Fibroblast of lung (primary cell): ENCODE results near the gene EXOSC1. TPM values are rescaled to one million over a fixed set of nuclear protein-coding genes. Genes with fewer than 3 reads are reported as not detected.

Source experiments
- DNase-seq, 2 donors: peaks; one replicate each; pipeline versions ENCODE4 v3.0.0 to v3.0.0-alpha.2; 2010; ENCODE audit warnings: low read depth in 2 of 2
- H2AFZ ChIP-seq: 2 replicates; pipeline ENCODE4 v1.5.1; 2012; ENCODE audit warnings: low read length, control low read depth, inconsistent platforms
- H3K27ac ChIP-seq: 2 replicates; pipeline ENCODE4 v1.5.1; 2011; ENCODE audit warnings: low read length, control low read depth; ENCODE audit not compliant: insufficient read depth
- H3K27me3 ChIP-seq: 2 replicates; pipeline ENCODE4 v1.5.1; 2011; ENCODE audit warnings: mild to moderate bottlenecking, low read length; ENCODE audit not compliant: control insufficient read depth, insufficient read depth
- H3K36me3 ChIP-seq: 2 replicates; pipeline ENCODE4 v1.5.1; 2011; ENCODE audit warnings: low read length; ENCODE audit not compliant: control insufficient read depth, insufficient read depth
- H3K4me1 ChIP-seq: 2 replicates; pipeline ENCODE4 v1.5.1; 2011; ENCODE audit warnings: low read length; ENCODE audit not compliant: control insufficient read depth, insufficient read depth; ENCODE audit errors: extremely low read depth
- H3K4me2 ChIP-seq: 2 replicates; pipeline ENCODE4 v1.5.1; 2011; ENCODE audit warnings: low read length, control low read depth; ENCODE audit not compliant: insufficient read depth; ENCODE audit errors: extremely low read depth
- H3K4me3 ChIP-seq, 4 experiments: fragments of 200-600 bp in 1 of 4; sonication (generic) in 1 of 4; replicated peaks in 1 of 4; 2 replicates each; pipeline ENCODE4 v1.5.1; 2011 to 2016; ENCODE audit warnings: low read length in 4 of 4, low read depth in 3 of 4, mild to moderate bottlenecking in 3 of 4, control low read depth in 2 of 4, inconsistent platforms in 1 of 4, mixed read lengths in 1 of 4; ENCODE audit not compliant: insufficient read depth in 1 of 4; ENCODE audit errors: control extremely low read depth in 1 of 4
- H3K79me2 ChIP-seq: 2 replicates; pipeline ENCODE4 v1.5.1; 2012; ENCODE audit warnings: mild to moderate bottlenecking, low read length, inconsistent platforms; ENCODE audit not compliant: control insufficient read depth, insufficient read depth
- H3K9ac ChIP-seq: 2 replicates; pipeline ENCODE4 v1.5.1; 2011; ENCODE audit warnings: mild to moderate bottlenecking, low read length, control low read depth; ENCODE audit not compliant: insufficient read depth
- H3K9me3 ChIP-seq: 2 replicates; pipeline ENCODE4 v1.5.1; 2012; ENCODE audit warnings: low read depth, low read length; ENCODE audit not compliant: control insufficient read depth, insufficient read depth
- H4K20me1 ChIP-seq: 2 replicates; pipeline ENCODE4 v1.5.1; 2011; ENCODE audit warnings: low read length; ENCODE audit not compliant: control insufficient read depth, insufficient read depth; ENCODE audit errors: extremely low read depth
- CTCF ChIP-seq, 2 donors: IDR thresholded peaks in 1 of 2; conservative IDR thresholded peaks in 1 of 2; 1 replicate in 1 of 2; 2 replicates in 1 of 2; pipeline ENCODE4 v1.5.1; 2011 to 2012; ENCODE audit warnings: low read length in 2 of 2, control low read depth in 1 of 2, inconsistent platforms in 1 of 2, low read depth in 1 of 2, mild to moderate bottlenecking in 1 of 2
- EZH2 ChIP-seq: IDR thresholded peaks from 2 replicates; pipeline ENCODE4 v1.5.1; 2012; ENCODE audit warnings: low read length, control low read depth, mild to moderate bottlenecking; ENCODE audit errors: missing control alignments
- polyA plus RNA-seq, 2 donors: library from polyadenylated mRNA; depleted of rRNA in 1 of 2; stranded (reverse) in 1 of 2; unstranded in 1 of 2; fragments of >200 nt; gene quantifications; 2 replicates each; pipeline ENCODE4 v1.2.1, GENCODE V29; 2011 to 2012; ENCODE audit warnings: missing spikeins in 1 of 2
- total RNA-seq: library from RNA; depleted of rRNA; stranded (reverse); fragments of >200 nt; gene quantifications from 2 replicates; pipeline ENCODE4 v1.2.1, GENCODE V29; 2014

Gene EXOSC1
- total and polyA plus RNA-seq, 2 donors (not counting 1 experiment from before 2014, with no cell fraction given): 32.7 to 39.5 TPM

GRCh38 chr10:97442277-97442676 lies 3.5 kb downstream of the EXOSC1 start:
- Histone ChIP-seq H3K4me1 (no peaks in the 10 kb centered on the region), H3K36me3 (peaks cover 1% of the 10 kb centered on the region), H3K9me3 (no peaks in the 10 kb centered on the region), H4K20me1 (no peaks in the 10 kb centered on the region), H3K4me2 (no peak overlapping the region), H3K4me3 (no peak overlapping the region), H3K27ac (no peak overlapping the region), H3K27me3 (no peaks in the 10 kb centered on the region), H2AFZ (no peak overlapping the region), H3K79me2 (peaks cover 27% of the 10 kb centered on the region), H3K9ac (no peak overlapping the region)
- no peak for DNase-seq
- TF ChIP-seq EZH2 (no peak), CTCF (conservative IDR thresholded peaks at IDR 0.05 in 1 of 2, IDR thresholded peaks at IDR 0.05 in 1 of 2; ENCODE audit: low read depth in 1 of 2, low read length in 2 of 2) (no peak)

GRCh38 chr10:97435211-97435610 lies 10.6 kb downstream of the EXOSC1 start:
- TF ChIP-seq CTCF (conservative IDR thresholded peaks at IDR 0.05 in 1 of 2, IDR thresholded peaks at IDR 0.05 in 1 of 2; ENCODE audit: low read depth in 1 of 2, low read length in 2 of 2) (no peak), EZH2 (no peak)
- Histone ChIP-seq H3K36me3 (peaks cover 12% of the 10 kb centered on the region), H4K20me1 (no peaks in the 10 kb centered on the region), H3K9ac (no peak overlapping the region), H3K4me1 (no peaks in the 10 kb centered on the region), H3K79me2 (peaks cover 9% of the 10 kb centered on the region), H3K27ac (no peak overlapping the region), H3K4me2 (no peak overlapping the region), H2AFZ (no peak overlapping the region), H3K27me3 (no peaks in the 10 kb centered on the region), H3K9me3 (no peaks in the 10 kb centered on the region), H3K4me3 (no peak overlapping the region)
- DNase-seq: no peak

GRCh38 chr10:97434557-97434956 lies 11.2 kb downstream of the EXOSC1 start:
- Histone ChIP-seq H3K36me3 (peaks cover 12% of the 10 kb centered on the region), H3K79me2 (peaks cover 15% of the 10 kb centered on the region), H2AFZ (no peak overlapping the region), H3K27me3 (no peaks in the 10 kb centered on the region), H3K9me3 (no peaks in the 10 kb centered on the region), H3K4me1 (no peaks in the 10 kb centered on the region), H4K20me1 (no peaks in the 10 kb centered on the region), H3K27ac (no peak overlapping the region), H3K4me2 (no peak overlapping the region), H3K4me3 (no peak overlapping the region), H3K9ac (no peak overlapping the region)
- DNase-seq: no peak
- TF ChIP-seq EZH2 (no peak), CTCF (conservative IDR thresholded peaks at IDR 0.05 in 1 of 2, IDR thresholded peaks at IDR 0.05 in 1 of 2; ENCODE audit: low read depth in 1 of 2, low read length in 2 of 2) (no peak)
